Activated T-helper 2 cell treated with anti-CD3 and anti-CD28 coated beads, Interferon-gamma antibody, Interleukin-2, Interleukin-4, amounts not matched to agents 10 μg/mL and 5 μg/mL and 100 μg/mL, durations not matched to agents 14 hours and 24 hours and 36 hours (primary cell): ENCODE data around the gene SMIM41. TPM values are rescaled to one million over a fixed set of nuclear protein-coding genes. Genes with fewer than 3 reads are reported as not detected.
A peak's percentile ranks its signal among the peaks of the same experiment; 100 is the strongest.

Experiments
- DNase-seq: peaks from one replicate; pipeline ENCODE4 v3.0.0; 2021; ENCODE audit warnings: low spot score
- H3K27ac Mint-ChIP-seq: one replicate; pipeline ENCODE4 v1.8.0; 2021; ENCODE audit warnings: mixed read lengths
- H3K27me3 Mint-ChIP-seq: one replicate; pipeline ENCODE4 v1.8.0; 2021; ENCODE audit warnings: low read depth, mixed read lengths
- H3K36me3 Mint-ChIP-seq: one replicate; pipeline ENCODE4 v1.8.0; 2021; ENCODE audit warnings: low read depth, mixed read lengths
- H3K4me1 Mint-ChIP-seq: one replicate; pipeline ENCODE4 v1.8.0; 2021; ENCODE audit warnings: low read depth, mixed read lengths
- H3K4me3 Mint-ChIP-seq: one replicate; pipeline ENCODE4 v1.8.0; 2021; ENCODE audit warnings: low read depth, mild to moderate bottlenecking, moderate library complexity, mixed read lengths
- H3K9me3 Mint-ChIP-seq: one replicate; pipeline ENCODE4 v1.8.0; 2021; ENCODE audit warnings: mixed read lengths
- intact Hi-C: fragments of 100-400 bp; cut with micrococcal nuclease; formaldehyde crosslinking; loops from one replicate; pipeline ENCODE4 v1.15.1; 2023
- total RNA-seq: library from RNA; stranded (reverse); gene quantifications from 2 replicates; pipeline ENCODE4 v1.2.3, GENCODE V29; 2022

Gene SMIM41
- 0.14 and 0.16 TPM in 2 replicates for total RNA-seq

DNA sequence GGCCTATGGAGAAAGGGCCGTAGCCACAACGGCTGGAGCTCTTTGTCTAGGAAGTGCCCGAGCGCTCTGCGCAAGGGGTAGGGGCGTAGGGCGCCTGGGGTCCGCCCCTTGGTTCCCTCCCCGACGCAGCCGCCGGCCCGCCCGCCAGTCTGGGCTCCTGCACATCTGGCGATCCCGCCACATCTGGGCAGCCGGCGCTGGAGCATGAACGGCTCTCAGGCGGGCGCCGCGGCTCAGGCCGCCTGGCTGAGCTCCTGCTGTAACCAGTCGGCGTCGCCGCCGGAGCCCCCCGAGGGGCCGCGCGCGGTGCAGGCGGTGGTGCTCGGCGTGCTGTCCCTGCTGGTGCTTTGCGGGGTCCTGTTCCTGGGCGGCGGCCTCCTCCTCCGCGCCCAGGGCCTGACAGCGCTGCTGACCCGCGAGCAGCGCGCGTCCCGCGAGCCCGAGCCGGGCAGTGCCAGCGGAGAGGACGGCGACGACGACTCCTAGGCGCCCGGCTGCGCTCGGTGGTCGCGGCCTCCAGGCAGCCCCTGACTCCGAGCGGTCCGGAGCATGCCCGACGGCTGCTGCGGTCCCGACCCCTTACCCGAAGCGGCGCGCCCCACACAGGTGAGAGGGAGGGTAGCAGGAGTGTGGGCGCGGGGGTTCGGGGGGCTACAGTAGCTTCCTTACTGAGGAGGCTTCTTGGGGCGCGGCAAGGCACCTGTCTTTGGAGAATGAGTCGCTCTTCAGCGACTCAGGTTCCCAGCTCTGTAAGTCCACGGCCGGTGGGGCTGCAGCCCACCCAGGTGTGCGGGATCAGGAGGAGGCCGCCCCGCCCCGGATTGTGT is at the start of gene SMIM41:
SMIM41 (plus strand) TSS at position 129 of the 827 bp plus-strand sequence; CDS start at position 205, 76 bp downstream.
- Mint-ChIP-seq H3K4me1 (peaks cover 4% of the 10 kb centered on the region), H3K27ac (no peak within 1 kb of the TSS), H3K4me3 (no peak within 1 kb of the TSS), H3K9me3 (no peaks in the 10 kb centered on the region), H3K27me3 (no peaks in the 10 kb centered on the region), H3K36me3 (peaks cover 33% of the 10 kb centered on the region)
- intact Hi-C loops, result no loop called here
- DNase-seq, result no peak

DNA sequence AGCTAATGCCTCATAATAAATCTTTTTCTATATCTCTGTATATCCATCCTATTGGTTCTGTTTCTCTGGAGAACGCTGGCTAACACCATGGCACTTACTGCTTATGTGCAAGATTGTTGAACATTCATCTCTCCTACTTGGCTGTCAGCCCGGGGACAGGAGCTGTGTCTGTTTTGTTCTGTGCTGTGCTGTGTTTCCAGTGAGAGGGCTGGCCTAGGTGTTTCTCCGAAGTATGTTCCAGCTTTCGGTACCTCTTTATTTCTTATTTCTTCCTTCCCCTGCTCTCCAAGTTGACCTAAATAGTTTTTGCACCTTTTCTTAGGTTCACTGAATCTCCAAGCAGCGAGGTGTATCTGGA is 47.1 kb upstream of the SMIM41 start:
- peak overlapping the region; percentile 54 for H3K27ac Mint-ChIP-seq
- H3K27me3 Mint-ChIP-seq, result peaks cover 6% of the 10 kb centered on the region
- DNase-seq, result no peak
- intact Hi-C loops, result no loop called here
- H3K4me1 Mint-ChIP-seq, result peaks cover 33% of the 10 kb centered on the region
- peak overlapping the region; percentile 73 for H3K4me3 Mint-ChIP-seq
- no peaks in the 10 kb centered on the region for H3K36me3 Mint-ChIP-seq
- no peaks in the 10 kb centered on the region for H3K9me3 Mint-ChIP-seq

DNA sequence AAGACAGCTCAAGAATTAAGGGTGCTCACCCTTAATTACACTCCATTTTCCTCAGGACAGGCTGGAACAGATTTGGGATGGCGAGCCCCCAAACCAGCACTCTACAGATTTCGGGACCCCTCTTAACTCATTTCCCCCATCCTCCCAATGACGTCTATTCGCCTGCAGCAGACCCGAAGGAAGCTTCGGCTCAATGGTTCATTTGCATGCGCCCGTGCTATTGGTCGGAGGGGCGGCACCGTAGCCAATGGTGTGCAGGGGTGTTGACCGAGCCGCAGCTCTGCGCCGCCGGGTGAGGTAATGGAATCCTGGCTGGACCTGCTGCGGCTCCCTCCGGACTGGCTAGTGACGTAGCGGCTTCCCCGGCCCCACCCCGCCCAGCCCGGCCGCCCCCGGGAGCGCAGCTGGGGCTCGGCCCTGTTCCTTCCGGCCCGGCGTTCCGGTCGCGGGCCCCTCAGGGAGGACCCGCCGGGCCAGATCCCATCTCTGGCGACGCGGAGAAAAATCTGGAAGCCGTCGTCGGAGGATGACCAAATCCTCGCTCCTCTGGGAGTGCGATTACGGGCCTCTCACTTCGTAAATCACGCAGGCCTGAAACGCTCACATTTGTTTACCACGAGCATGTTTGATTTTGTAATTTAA is 46.6 kb upstream of the SMIM41 start:
- Mint-ChIP-seq H3K27ac (peak overlapping the region; percentile 81), H3K9me3 (no peaks in the 10 kb centered on the region), H3K4me3 (peak overlapping the region; percentile 73), H3K36me3 (no peaks in the 10 kb centered on the region), H3K27me3 (peaks cover 6% of the 10 kb centered on the region), H3K4me1 (peaks cover 34% of the 10 kb centered on the region)
- DNase-seq, result peak; percentile 88
- intact Hi-C loops, result loop anchor here (1.0 kb wide), 2 partner anchors 8 to 18 kb away; partner anchors contain the start of gene NR4A1

DNA sequence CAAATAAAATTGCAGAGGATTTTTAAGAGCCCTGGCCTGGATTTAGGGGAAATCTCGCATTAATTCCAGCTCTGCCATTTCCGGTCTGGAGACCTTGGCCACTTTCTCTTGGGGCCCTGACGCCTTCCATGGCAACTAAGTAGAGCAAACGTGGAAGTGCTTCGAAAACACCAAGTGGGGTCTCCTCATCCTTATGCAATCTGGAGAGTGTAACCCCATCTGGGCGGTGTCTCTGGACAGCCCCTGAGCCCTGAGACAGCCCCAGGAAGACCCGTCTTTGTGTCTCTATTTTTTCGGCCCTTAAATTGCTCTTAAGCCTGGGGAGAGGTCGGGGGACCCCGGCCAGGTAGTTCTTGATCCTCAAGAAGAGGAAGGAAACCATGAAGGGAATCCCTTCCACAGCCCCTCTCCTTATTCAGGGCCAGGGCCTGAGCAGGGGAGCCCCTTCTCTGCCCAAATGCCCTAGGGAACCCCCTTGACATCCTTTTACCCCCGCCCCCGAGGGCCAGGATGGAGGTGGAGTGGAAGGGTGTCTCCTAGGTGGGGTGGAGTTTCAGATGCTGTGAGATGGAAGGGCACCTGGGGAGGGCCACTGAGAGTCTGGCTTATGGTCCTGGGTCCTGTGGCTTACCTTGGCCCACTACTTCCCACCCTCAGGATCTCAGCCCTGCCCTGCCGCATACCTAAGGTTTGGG is 45.9 kb upstream of the SMIM41 start:
- H3K9me3 Mint-ChIP-seq, result no peaks in the 10 kb centered on the region
- intact Hi-C loops, result loop anchor here (1.0 kb wide), 2 partner anchors 8 to 18 kb away; partner anchors contain the start of gene NR4A1
- H3K4me3 Mint-ChIP-seq, result peak overlapping the region; percentile 71
- H3K27me3 Mint-ChIP-seq, result peaks cover 6% of the 10 kb centered on the region
- peaks cover 4% of the 10 kb centered on the region for H3K36me3 Mint-ChIP-seq
- no peak for DNase-seq
- H3K4me1 Mint-ChIP-seq, result peaks cover 40% of the 10 kb centered on the region
- peak overlapping the region; percentile 81 for H3K27ac Mint-ChIP-seq

DNA sequence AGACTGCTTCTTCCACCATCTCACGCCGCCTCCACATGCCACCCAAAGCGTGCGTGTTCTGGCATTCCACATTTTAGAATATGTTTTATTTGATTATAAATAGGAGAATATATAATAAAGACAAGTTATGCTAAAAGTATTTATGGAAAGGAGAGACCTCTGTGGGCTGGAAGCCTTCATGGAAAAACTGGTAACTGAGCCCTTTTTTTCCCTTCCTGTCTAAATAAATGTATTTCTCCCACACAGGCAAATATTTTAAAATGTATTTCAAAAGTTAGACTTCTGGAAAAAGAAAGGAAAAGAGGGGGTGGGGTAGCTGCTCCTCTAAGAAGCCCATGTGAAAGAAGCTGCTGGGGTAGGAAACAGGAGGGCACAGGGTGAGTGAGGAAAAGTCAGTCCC is 44.3 kb upstream of the SMIM41 start:
- Mint-ChIP-seq H3K4me1 (peaks cover 53% of the 10 kb centered on the region), H3K27me3 (peaks cover 6% of the 10 kb centered on the region), H3K36me3 (peaks cover 7% of the 10 kb centered on the region), H3K27ac (no peak overlapping the region), H3K4me3 (peak overlapping the region; percentile 55), H3K9me3 (no peaks in the 10 kb centered on the region)
- intact Hi-C loops, result no loop called here
- no peak for DNase-seq

DNA sequence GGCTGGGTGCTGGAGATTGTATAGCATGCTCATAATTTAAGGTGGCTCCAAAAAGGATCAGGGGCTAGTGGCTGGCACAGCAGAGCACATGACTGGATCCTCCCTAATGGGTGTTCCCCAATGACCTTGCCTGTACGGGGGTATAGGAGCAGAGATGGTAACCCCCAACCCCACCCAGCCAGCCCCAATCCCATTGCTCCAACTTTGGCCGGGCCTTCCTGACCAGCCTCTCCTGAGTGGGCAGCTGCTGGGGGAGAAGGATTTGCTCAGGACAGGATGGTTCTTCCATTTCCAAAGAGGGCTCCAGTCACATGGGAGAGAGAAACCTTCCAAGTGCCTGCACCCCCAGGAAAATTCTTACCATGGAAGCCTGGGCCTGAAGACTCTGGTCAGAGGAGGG is 43.6 kb upstream of the SMIM41 start:
- peaks cover 8% of the 10 kb centered on the region for H3K36me3 Mint-ChIP-seq
- no peaks in the 10 kb centered on the region for H3K9me3 Mint-ChIP-seq
- peak overlapping the region; percentile 45 for H3K27ac Mint-ChIP-seq
- intact Hi-C loops, result no loop called here
- peak overlapping the region; percentile 58 for H3K4me3 Mint-ChIP-seq
- peaks cover 57% of the 10 kb centered on the region for H3K4me1 Mint-ChIP-seq
- no peak for DNase-seq
- peaks cover 6% of the 10 kb centered on the region for H3K27me3 Mint-ChIP-seq

DNA sequence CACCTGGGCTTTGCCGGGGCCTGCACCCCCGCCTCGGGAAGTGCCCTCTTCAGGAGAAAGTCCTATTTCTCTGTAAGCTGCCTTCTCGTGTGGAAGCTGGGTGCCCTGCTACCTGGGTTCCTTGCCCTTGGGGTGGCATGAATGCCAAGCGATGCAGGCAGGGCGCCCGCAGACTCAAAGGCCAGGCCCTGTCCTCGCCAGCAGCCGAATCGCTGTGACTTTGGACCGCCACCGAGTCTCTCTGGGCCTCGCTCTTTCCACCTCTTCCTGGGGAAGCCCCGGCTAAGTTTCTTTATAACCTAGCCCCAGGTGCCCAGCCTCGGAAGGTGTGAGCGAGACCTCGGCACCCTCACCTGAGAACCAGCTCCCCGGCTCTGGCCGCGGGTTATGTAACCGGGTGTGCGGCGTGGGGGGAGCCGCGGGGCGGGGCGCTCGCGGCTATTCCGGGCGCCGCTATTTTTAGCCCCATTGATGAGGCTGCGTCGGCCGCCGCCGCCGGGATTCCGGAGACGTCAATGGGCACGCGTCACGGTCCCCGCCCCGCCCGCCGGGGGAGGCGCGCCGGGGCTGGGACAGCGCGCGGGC is 42.8 kb upstream of the SMIM41 start:
- H3K4me3 Mint-ChIP-seq, result peak overlapping the region; percentile 58
- peaks cover 6% of the 10 kb centered on the region for H3K27me3 Mint-ChIP-seq
- H3K27ac Mint-ChIP-seq, result no peak overlapping the region
- no peaks in the 10 kb centered on the region for H3K9me3 Mint-ChIP-seq
- intact Hi-C loops, result loop anchor here (1.0 kb wide), 2 partner anchors 11 to 15 kb away; partner anchors contain the start of gene NR4A1
- H3K4me1 Mint-ChIP-seq, result peaks cover 61% of the 10 kb centered on the region
- peaks cover 8% of the 10 kb centered on the region for H3K36me3 Mint-ChIP-seq
- DNase-seq, result peak; percentile 74

DNA sequence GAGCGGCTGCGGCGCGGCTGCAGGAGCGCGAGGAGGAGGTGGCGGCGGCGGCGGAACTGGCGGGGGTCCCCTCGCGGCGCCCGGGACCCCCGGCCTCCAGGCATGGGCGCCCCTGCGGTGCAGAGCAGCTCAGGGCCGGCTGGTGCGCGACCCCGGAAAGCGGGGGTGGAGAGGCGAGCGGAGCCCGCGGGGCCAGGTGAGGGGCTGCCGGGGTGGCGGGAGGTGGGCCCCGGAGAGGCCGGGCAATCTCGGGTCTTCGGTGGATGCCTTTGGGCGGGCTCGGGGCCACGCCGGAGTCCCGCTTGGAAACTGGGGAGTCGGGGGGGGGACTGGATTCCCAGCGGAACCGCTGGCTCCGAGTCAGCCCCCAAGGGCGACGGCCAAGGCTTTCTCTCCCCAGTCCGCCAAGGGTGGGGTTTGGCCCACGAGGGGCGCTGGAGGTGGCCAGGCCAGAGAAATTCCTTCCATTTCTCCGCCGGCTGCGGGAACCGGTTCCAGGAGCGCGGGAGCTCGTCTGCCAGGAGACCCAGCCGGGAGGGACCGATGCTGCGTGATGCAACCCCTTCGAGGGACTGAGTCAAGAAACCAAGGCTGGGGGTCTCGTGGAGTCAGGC is 42.1 kb upstream of the SMIM41 start:
- H3K4me3 Mint-ChIP-seq, result peak overlapping the region; percentile 88
- H3K27ac Mint-ChIP-seq, result no peak overlapping the region
- H3K36me3 Mint-ChIP-seq, result peaks cover 13% of the 10 kb centered on the region
- H3K27me3 Mint-ChIP-seq, result peaks cover 6% of the 10 kb centered on the region
- intact Hi-C loops, result loop anchor here (1.0 kb wide), 2 partner anchors 12 to 14 kb away; partner anchors contain the start of gene NR4A1
- H3K4me1 Mint-ChIP-seq, result peaks cover 65% of the 10 kb centered on the region
- H3K9me3 Mint-ChIP-seq, result no peaks in the 10 kb centered on the region
- no peak for DNase-seq

DNA sequence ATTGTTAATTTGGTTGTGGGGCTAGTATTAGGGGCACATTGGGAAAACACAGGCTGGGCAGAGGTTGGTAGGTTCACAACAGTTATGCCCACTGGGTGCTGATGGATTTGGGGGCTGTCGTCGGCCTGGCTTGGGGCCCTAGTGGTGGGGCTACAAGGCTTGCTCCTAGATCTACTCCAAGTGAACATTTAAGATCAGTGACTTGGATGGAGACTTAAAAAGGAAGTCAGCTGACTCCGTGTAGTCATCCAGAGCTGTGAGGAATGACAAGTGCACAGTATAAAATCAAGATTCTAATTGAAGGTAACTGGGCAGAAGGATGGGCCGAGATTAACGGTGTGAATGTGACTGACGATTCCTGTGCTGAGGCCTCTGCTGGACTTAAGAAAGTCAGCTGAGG is 41.1 kb upstream of the SMIM41 start:
- H3K36me3 Mint-ChIP-seq, result peaks cover 17% of the 10 kb centered on the region
- no peak for DNase-seq
- no peaks in the 10 kb centered on the region for H3K9me3 Mint-ChIP-seq
- H3K27me3 Mint-ChIP-seq, result peaks cover 6% of the 10 kb centered on the region
- intact Hi-C loops, result loop anchor here (1.0 kb wide), 1 partner anchor 31 kb away; the partner anchor contains the start of gene ATG101
- peak overlapping the region; percentile 76 for H3K27ac Mint-ChIP-seq
- H3K4me3 Mint-ChIP-seq, result peak overlapping the region; percentile 88
- H3K4me1 Mint-ChIP-seq, result peaks cover 61% of the 10 kb centered on the region

DNA sequence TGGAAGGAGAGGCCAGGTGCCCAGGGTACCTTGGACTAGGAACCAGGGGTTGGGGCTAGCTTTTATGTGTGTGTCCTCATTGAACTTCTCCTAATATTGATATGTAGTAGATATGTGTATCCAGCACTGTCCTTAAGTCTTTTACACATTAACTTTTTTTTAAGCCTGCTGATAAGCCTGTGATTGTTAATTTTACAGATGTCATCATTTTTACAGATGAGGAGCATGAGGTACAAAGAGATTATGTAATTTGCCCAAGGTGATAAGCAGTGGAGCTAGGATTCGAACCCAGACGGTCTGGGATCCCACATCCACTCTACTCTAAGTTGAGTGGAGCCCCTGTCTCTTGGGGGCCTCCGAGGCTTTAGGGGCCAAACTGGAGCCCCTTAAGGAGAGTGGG is 38.5 kb upstream of the SMIM41 start:
- Mint-ChIP-seq H3K9me3 (no peaks in the 10 kb centered on the region), H3K27ac (no peak overlapping the region), H3K4me1 (peaks cover 42% of the 10 kb centered on the region), H3K36me3 (peaks cover 25% of the 10 kb centered on the region), H3K27me3 (peaks cover 3% of the 10 kb centered on the region), H3K4me3 (no peak overlapping the region)
- no peak for DNase-seq
- intact Hi-C loops, result no loop called here

DNA sequence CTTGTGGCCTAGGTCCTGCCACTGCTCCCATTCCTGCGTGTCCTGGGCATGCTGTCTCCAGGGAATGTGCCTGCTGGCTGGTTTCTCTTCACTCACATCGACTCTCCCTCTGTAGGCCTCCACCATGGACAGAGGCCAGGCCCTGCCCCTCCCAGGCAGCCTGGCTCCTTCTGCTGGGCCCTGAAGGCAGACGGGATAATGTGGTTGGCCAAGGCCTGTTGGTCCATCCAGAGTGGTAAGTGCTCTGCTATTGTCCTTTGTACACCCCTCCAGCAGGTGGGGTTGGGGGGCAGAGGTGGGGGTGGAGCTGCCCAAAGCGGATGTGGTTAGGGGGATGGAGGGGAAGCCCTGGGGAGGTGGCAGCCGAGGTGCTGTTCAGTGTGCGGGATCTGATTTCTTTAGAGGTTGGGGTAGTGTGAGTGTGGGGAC is 37.8 kb upstream of the SMIM41 start:
- Mint-ChIP-seq H3K36me3 (peaks cover 25% of the 10 kb centered on the region), H3K27me3 (no peaks in the 10 kb centered on the region), H3K4me3 (no peak overlapping the region), H3K4me1 (peaks cover 38% of the 10 kb centered on the region), H3K27ac (peak overlapping the region; percentile 56), H3K9me3 (no peaks in the 10 kb centered on the region)
- DNase-seq, result no peak
- intact Hi-C loops, result no loop called here
